ENCODE results near the gene BUD31.

BUD31 gene

GRCh38 chr7:99394188-99394502 lies 14.6 kb upstream of the BUD31 start:
- POLR2A ChIA-PET = interaction anchor here (1.4 to 1.8 kb wide), 3 partner anchors 11 to 19 kb away, joined by 3 to 4 read pairs (median 4); partner anchors contain the start of gene BUD31

GRCh38 chr7:99395616-99396327 lies 13.0 kb upstream of the BUD31 start:
- ChIA-PET CTCF (no interaction called here), POLR2A (interaction anchor here (1.1 kb wide), 1 partner anchor 13 kb away, joined by 3 read pairs; the partner anchor contains the start of genes BUD31 and PDAP1)
- Histone ChIP-seq H3K4me1 (ENCODE audit: control insufficient read depth, insufficient read depth, low read length) (no peaks in the 10 kb centered on the region), H3K27ac (ENCODE audit: extremely low read depth, low read depth, low read length) (no peak overlapping the region), H3K4me3 (ENCODE audit: low read depth, low read length) (no peak overlapping the region), H3K9me3 (ENCODE audit: control insufficient read depth, insufficient read depth, low read depth, low read length) (no peaks in the 10 kb centered on the region), H3K36me3 (ENCODE audit: control insufficient read depth in 2 of 2, insufficient read depth in 1 of 2, low read length in 2 of 2) (peaks cover 26 to 89% of the 10 kb centered on the region in 2 experiments)
- TF ChIP-seq SCRT1 (tag by site-specific recombination; IDR thresholded peaks at IDR 0.05; ENCODE audit: borderline replicate concordance) (no peak), ZSCAN16 (tag by site-specific recombination; IDR thresholded peaks at IDR 0.05) (no peak), ZNF175 (tag by site-specific recombination; IDR thresholded peaks at IDR 0.05) (no peak), HIC1 (tag by site-specific recombination; IDR thresholded peaks at IDR 0.05) (no peak), ZBTB1 (tag by site-specific recombination; IDR thresholded peaks at IDR 0.05) (no peak), HOXA7 (CRISPR knock-in tag; IDR thresholded peaks at IDR 0.05; ENCODE audit: borderline replicate concordance) (no peak), ZNF548 (tag by site-specific recombination; IDR thresholded peaks at IDR 0.05) (no peak), ZNF791 (tag by site-specific recombination; IDR thresholded peaks at IDR 0.05) (no peak), ZNF138 (tag by site-specific recombination; IDR thresholded peaks at IDR 0.05; ENCODE audit: borderline replicate concordance) (no peak), ZFP3 (tag by site-specific recombination; IDR thresholded peaks at IDR 0.05; ENCODE audit: low read depth) (no peak), SP2 (tag by site-specific recombination; IDR thresholded peaks at IDR 0.05) (no peak)

More at GRCh38 chr7:99394188-99394502, 14.6 kb upstream of the BUD31 start:
- H3K9me3 ChIP-seq (ENCODE audit: control insufficient read depth, insufficient read depth, low read depth, low read length) = no peaks in the 10 kb centered on the region
- H3K4me3 ChIP-seq (ENCODE audit: low read depth, low read length) = no peak overlapping the region
- TF ChIP-seq ZNF600 (tag by site-specific recombination; IDR thresholded peaks at IDR 0.05) (0 out of 2 replicates have a peak, but pooled peaks have one; percentile 20), FEZF1 (tag by site-specific recombination; IDR thresholded peaks at IDR 0.05) (no peak)
- H3K4me1 ChIP-seq (ENCODE audit: control insufficient read depth, insufficient read depth, low read length) = no peaks in the 10 kb centered on the region
- CTCF ChIA-PET = interaction anchor here (1.0 kb wide), 1 partner anchor 12 kb away, joined by 3 read pairs; no protein-coding TSS in a partner anchor
- H3K27ac ChIP-seq (ENCODE audit: extremely low read depth, low read depth, low read length) = no peak overlapping the region
- peaks cover 32 to 80% of the 10 kb centered on the region in 2 experiments for H3K36me3 ChIP-seq (ENCODE audit: control insufficient read depth in 2 of 2, insufficient read depth in 1 of 2, low read length in 2 of 2)

- peaks cover 27 to 88% of the 10 kb centered on the region in 2 experiments for H3K36me3 ChIP-seq (ENCODE audit: control insufficient read depth in 2 of 2, insufficient read depth in 1 of 2, low read length in 2 of 2)
- POLR2A ChIA-PET = interaction anchor here (1.1 kb wide), 1 partner anchor 12 kb away, joined by 3 read pairs; the partner anchor contains the start of genes BUD31 and PDAP1
Observed at GRCh38 chr7:99396418-99397296, 12.1 kb upstream of the BUD31 start.

More at GRCh38 chr7:99396418-99397296, 12.1 kb upstream of the BUD31 start:
- Histone ChIP-seq H3K4me1 (ENCODE audit: control insufficient read depth, insufficient read depth, low read length) (no peaks in the 10 kb centered on the region), H3K4me3 (ENCODE audit: low read depth, low read length) (no peak overlapping the region), H3K9me3 (ENCODE audit: control insufficient read depth, insufficient read depth, low read depth, low read length) (no peaks in the 10 kb centered on the region), H3K27ac (ENCODE audit: extremely low read depth, low read depth, low read length) (no peak overlapping the region)
- CTCF ChIA-PET = no interaction called here
- TF ChIP-seq HOXA7 (CRISPR knock-in tag; IDR thresholded peaks at IDR 0.05; ENCODE audit: borderline replicate concordance) (no peak), ZNF426 (tag by site-specific recombination; IDR thresholded peaks at IDR 0.05) (no peak), MZF1 (tag by site-specific recombination; IDR thresholded peaks at IDR 0.05; ENCODE audit: borderline replicate concordance) (no peak), ZNF398 (tag by site-specific recombination; IDR thresholded peaks at IDR 0.05) (no peak), ZNF677 (tag by site-specific recombination; IDR thresholded peaks at IDR 0.05) (no peak), SP7 (tag by site-specific recombination; IDR thresholded peaks at IDR 0.05) (no peak), ZNF341 (tag by site-specific recombination; IDR thresholded peaks at IDR 0.05; ENCODE audit: low read depth) (no peak), REST (tag by site-specific recombination; IDR thresholded peaks at IDR 0.05) (no peak), OVOL3 (tag by site-specific recombination; IDR thresholded peaks at IDR 0.05) (no peak), SP2 (tag by site-specific recombination; IDR thresholded peaks at IDR 0.05) (no peak)

All from HEK293 (cell line).